Neural cell (in vitro differentiated cells): ENCODE data around the gene FTCD. TPM values are rescaled to one million over a fixed set of nuclear protein-coding genes. Genes with fewer than 3 reads are reported as not detected.

Source experiments
- H2AFZ ChIP-seq: fragments of 200-600, 300-800 bp; sonication (generic), shearing (Covaris generic); 2 replicates; pipeline ENCODE4 v1.6.0; 2014; ENCODE audit warnings: low read depth, mild to moderate bottlenecking, antibody characterized with exemption, low read length, moderate library complexity
- H3F3A ChIP-seq: fragments of 200-600 bp; shearing (Covaris generic); 2 replicates; pipeline ENCODE4 v1.6.1; 2016; ENCODE audit warnings: mild to moderate bottlenecking, moderate library complexity, mixed read lengths, antibody characterized with exemption, low read length; ENCODE audit not compliant: insufficient read depth, poor library complexity, severe bottlenecking
- H3K27ac ChIP-seq: fragments of 200-600, 300-800 bp; sonication (generic), shearing (Covaris generic); 2 replicates; pipeline ENCODE4 v1.5.1; 2014; ENCODE audit warnings: mild to moderate bottlenecking, low read length, moderate library complexity
- H3K27me3 ChIP-seq: fragments of 300-800, 200-600 bp; sonication (generic), shearing (Covaris generic); 2 replicates; pipeline ENCODE4 v1.6.0; 2014; ENCODE audit warnings: mild to moderate bottlenecking, low read depth, low read length, moderate library complexity; ENCODE audit not compliant: insufficient read depth
- H3K36me3 ChIP-seq: fragments of 300-800, 200-600 bp; sonication (generic), shearing (Covaris generic); 2 replicates; pipeline ENCODE4 v1.5.1; 2014; ENCODE audit warnings: mild to moderate bottlenecking, antibody characterized with exemption, low read length, moderate library complexity; ENCODE audit not compliant: insufficient read depth
- H3K4me2 ChIP-seq: fragments of 300-800, 200-600 bp; sonication (generic), shearing (Covaris generic); 2 replicates; pipeline ENCODE4 v1.6.0; 2014; ENCODE audit warnings: mild to moderate bottlenecking, low read length
- H3K4me3 ChIP-seq: fragments of 300-800, 200-600 bp; sonication (generic), shearing (Covaris generic); 2 replicates; pipeline ENCODE4 v1.5.1; 2014; ENCODE audit warnings: mild to moderate bottlenecking, low read length, moderate library complexity
- H3K79me2 ChIP-seq: fragments of 200-600 bp; shearing (Covaris generic); replicated peaks from 2 replicates; pipeline ENCODE4 v1.6.0; 2014; ENCODE audit warnings: mild to moderate bottlenecking, low read length, moderate library complexity; ENCODE audit not compliant: insufficient read depth
- H3K9ac ChIP-seq: fragments of 300-800, 200-600 bp; sonication (generic), shearing (Covaris generic); 2 replicates; pipeline ENCODE4 v1.6.1; 2016; ENCODE audit warnings: mild to moderate bottlenecking, low read length, mixed read lengths
- H3K9me2 ChIP-seq: fragments of 200-600 bp; shearing (Covaris generic); 2 replicates; pipeline ENCODE4 v1.6.1; 2016; ENCODE audit warnings: mild to moderate bottlenecking, low read length, mixed read lengths; ENCODE audit not compliant: insufficient read depth
- H3K9me3 ChIP-seq: fragments of 200-600, 300-800 bp; sonication (generic), shearing (Covaris generic); 2 replicates; pipeline ENCODE4 v1.6.1; 2016; ENCODE audit warnings: mild to moderate bottlenecking, mixed run types, low read length, moderate library complexity, mixed read lengths
- H4K20me1 ChIP-seq: fragments of 200-600 bp; shearing (Covaris generic); 2 replicates; pipeline ENCODE4 v1.6.1; 2016; ENCODE audit warnings: mild to moderate bottlenecking, mixed run types; ENCODE audit not compliant: insufficient read depth
- EP300 ChIP-seq: fragments of 450-650 bp; conservative IDR thresholded peaks from 2 replicates; pipeline ENCODE4 v1.6.1; 2014; ENCODE audit warnings: antibody characterized with exemption, mild to moderate bottlenecking, moderate library complexity; ENCODE audit not compliant: poor library complexity, severe bottlenecking
- EZH2 ChIP-seq: fragments of 200-600, 300-800 bp; shearing (Covaris generic), sonication (generic); IDR thresholded peaks from 2 replicates; pipeline ENCODE4 v1.6.1; 2014; ENCODE audit warnings: antibody characterized with exemption, low read length, borderline replicate concordance, mild to moderate bottlenecking; ENCODE audit not compliant: insufficient read depth, poor library complexity, severe bottlenecking
- MXI1 ChIP-seq: fragments of 450-650 bp; conservative IDR thresholded peaks from 2 replicates; pipeline ENCODE4 v1.6.1; 2014; ENCODE audit warnings: antibody characterized with exemption, mild to moderate bottlenecking; ENCODE audit not compliant: poor library complexity, severe bottlenecking
- POLR2AphosphoS5 ChIP-seq: IDR thresholded peaks from 2 replicates; pipeline ENCODE4 v1.6.1; 2012
- RAD21 ChIP-seq: fragments of 450-650 bp; conservative IDR thresholded peaks from 2 replicates; pipeline ENCODE4 v1.6.1; 2014; ENCODE audit warnings: antibody characterized with exemption, mild to moderate bottlenecking, moderate library complexity
- SMC3 ChIP-seq: fragments of 450-650 bp; conservative IDR thresholded peaks from 2 replicates; pipeline ENCODE4 v1.6.1; 2014; ENCODE audit warnings: antibody characterized with exemption, mild to moderate bottlenecking, moderate library complexity; ENCODE audit not compliant: poor library complexity
- TAF1 ChIP-seq: IDR thresholded peaks from 2 replicates; pipeline ENCODE4 v1.6.1; 2012; ENCODE audit warnings: low read depth
- polyA plus RNA-seq: library from polyadenylated mRNA; depleted of rRNA; stranded (reverse); fragments of >200 nt; gene quantifications from 2 replicates; pipeline ENCODE4 v1.2.3, GENCODE V29; 2014
- TF ChIP-seq, protein P1 (sequence below): IDR thresholded peaks from 2 replicates; pipeline ENCODE4 v1.6.1; 2012; ENCODE audit warnings: borderline replicate concordance
- TF ChIP-seq, protein P2 (sequence below): fragments of 450-650 bp; IDR thresholded peaks from 2 replicates; pipeline ENCODE4 v1.5.1; 2014; ENCODE audit warnings: antibody characterized with exemption, mild to moderate bottlenecking, moderate library complexity; ENCODE audit not compliant: poor library complexity, severe bottlenecking

The FTCD gene
- polyA plus RNA-seq, 1 donor from 2014 or later = 2.0 TPM

DNA sequence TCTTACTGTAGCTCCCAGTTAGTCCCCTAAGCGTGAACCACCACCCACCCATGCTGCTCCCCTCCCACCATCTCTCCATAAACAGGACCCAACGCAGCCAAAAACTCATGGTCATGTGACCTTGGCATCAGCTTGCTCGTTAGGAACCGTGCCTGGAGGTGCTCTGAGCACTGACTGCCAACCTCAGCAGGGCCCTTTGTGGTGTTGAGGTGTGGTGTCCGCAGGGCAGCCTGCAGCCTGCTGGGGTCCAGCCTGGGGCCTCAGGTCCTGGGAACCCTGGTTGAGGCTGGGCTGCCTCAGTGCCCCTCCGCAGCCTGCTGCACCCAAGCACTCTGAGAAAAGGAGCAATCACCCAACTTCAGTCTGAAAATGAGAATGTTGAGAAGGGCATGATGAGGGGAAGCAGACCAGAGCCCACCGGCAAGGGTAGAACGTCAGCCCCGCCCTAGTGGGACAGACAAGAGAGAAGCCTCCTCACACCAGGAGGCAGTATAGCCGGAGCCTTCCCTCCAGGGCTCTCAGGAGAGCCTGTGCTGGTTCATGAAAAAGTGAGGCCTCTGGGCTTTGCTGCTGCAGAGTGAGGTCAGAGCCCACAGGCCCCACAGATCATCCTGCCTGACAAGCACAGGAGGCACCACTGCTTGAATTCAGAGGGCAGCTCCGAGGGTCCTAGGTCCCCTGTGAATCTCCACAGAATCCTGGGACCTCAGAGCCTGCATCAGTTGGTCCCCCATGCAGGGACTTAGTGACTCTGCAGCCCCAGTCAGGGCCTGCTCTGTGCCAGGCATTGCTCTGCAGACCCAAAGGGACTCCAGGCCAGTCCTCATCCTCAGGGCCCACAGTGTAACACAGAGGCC is 62.3 kb downstream of the FTCD start:
- no peak overlapping the region for H2AFZ ChIP-seq
- no peaks in the 10 kb centered on the region for H3K9me3 ChIP-seq
- no peaks in the 10 kb centered on the region for H3K79me2 ChIP-seq
- no peaks in the 10 kb centered on the region for H3K36me3 ChIP-seq
- no peak overlapping the region for H3K4me3 ChIP-seq
- no peaks in the 10 kb centered on the region for H3F3A ChIP-seq
- no peak overlapping the region for H3K9ac ChIP-seq
- no peaks in the 10 kb centered on the region for H4K20me1 ChIP-seq
- H3K27me3 ChIP-seq = peaks cover 15% of the 10 kb centered on the region
- no peak for TF ChIP-seq SMC3
- no peak for TF ChIP-seq EZH2
- TF ChIP-seq, protein P1, sequence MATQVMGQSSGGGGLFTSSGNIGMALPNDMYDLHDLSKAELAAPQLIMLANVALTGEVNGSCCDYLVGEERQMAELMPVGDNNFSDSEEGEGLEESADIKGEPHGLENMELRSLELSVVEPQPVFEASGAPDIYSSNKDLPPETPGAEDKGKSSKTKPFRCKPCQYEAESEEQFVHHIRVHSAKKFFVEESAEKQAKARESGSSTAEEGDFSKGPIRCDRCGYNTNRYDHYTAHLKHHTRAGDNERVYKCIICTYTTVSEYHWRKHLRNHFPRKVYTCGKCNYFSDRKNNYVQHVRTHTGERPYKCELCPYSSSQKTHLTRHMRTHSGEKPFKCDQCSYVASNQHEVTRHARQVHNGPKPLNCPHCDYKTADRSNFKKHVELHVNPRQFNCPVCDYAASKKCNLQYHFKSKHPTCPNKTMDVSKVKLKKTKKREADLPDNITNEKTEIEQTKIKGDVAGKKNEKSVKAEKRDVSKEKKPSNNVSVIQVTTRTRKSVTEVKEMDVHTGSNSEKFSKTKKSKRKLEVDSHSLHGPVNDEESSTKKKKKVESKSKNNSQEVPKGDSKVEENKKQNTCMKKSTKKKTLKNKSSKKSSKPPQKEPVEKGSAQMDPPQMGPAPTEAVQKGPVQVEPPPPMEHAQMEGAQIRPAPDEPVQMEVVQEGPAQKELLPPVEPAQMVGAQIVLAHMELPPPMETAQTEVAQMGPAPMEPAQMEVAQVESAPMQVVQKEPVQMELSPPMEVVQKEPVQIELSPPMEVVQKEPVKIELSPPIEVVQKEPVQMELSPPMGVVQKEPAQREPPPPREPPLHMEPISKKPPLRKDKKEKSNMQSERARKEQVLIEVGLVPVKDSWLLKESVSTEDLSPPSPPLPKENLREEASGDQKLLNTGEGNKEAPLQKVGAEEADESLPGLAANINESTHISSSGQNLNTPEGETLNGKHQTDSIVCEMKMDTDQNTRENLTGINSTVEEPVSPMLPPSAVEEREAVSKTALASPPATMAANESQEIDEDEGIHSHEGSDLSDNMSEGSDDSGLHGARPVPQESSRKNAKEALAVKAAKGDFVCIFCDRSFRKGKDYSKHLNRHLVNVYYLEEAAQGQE = no peak
- no peak for TF ChIP-seq TAF1
- no peak for TF ChIP-seq EP300
- no peak for TF ChIP-seq POLR2AphosphoS5
- no peak for TF ChIP-seq MXI1
- no peak for TF ChIP-seq RAD21
- TF ChIP-seq, protein P2, sequence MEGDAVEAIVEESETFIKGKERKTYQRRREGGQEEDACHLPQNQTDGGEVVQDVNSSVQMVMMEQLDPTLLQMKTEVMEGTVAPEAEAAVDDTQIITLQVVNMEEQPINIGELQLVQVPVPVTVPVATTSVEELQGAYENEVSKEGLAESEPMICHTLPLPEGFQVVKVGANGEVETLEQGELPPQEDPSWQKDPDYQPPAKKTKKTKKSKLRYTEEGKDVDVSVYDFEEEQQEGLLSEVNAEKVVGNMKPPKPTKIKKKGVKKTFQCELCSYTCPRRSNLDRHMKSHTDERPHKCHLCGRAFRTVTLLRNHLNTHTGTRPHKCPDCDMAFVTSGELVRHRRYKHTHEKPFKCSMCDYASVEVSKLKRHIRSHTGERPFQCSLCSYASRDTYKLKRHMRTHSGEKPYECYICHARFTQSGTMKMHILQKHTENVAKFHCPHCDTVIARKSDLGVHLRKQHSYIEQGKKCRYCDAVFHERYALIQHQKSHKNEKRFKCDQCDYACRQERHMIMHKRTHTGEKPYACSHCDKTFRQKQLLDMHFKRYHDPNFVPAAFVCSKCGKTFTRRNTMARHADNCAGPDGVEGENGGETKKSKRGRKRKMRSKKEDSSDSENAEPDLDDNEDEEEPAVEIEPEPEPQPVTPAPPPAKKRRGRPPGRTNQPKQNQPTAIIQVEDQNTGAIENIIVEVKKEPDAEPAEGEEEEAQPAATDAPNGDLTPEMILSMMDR = no peak
- H3K9me2 ChIP-seq = no peaks in the 10 kb centered on the region
- no peak overlapping the region for H3K27ac ChIP-seq
- no peak overlapping the region for H3K4me2 ChIP-seq

DNA sequence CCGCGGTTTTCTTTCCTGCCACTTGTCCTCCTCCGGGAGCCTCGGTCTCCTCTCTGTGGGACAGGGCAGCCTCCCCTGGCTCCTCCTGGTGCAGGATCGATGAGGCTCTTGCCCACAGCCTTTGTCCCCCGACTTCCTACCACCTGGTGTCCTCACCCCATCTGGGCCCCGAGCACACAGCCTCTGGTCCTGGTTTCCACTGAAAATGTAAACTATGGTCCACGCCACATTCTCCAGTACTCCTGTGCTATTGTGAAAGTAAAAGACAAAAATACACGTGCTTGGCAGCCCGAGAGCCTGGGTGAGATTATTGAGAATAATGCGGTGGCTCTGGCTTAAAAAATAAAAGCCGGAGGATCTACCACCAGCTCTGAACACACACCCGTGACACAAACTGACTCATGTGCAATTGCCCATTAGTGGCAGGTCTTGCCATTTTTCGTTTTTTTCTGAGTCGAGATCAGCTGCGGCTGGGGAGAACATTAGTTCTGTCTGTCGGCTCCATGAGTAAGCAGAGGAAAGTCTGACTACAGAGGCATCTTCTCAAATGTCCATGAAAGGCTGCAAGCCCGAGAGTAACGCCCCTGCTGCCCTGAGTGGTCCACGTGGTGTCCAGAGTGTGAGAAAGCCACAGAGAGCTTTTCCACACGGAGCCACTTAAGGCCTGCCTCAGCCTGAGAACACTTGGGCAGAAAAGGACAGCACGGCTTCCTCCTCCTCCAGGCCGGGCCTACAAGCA is 63.2 kb downstream of the FTCD start:
- no peak overlapping the region for H3K9ac ChIP-seq

More for the DNA sequence above, 63.2 kb downstream of the FTCD start:
- TF ChIP-seq, protein P2 = no peak
- TF ChIP-seq, protein P1 = no peak
- H3K36me3 ChIP-seq = no peaks in the 10 kb centered on the region
- H4K20me1 ChIP-seq = no peaks in the 10 kb centered on the region
- peaks cover 6% of the 10 kb centered on the region for H3K27me3 ChIP-seq
- H3K9me2 ChIP-seq = no peaks in the 10 kb centered on the region
- H3K27ac ChIP-seq = no peak overlapping the region
- H3K4me2 ChIP-seq = no peak overlapping the region
- H3K79me2 ChIP-seq = no peaks in the 10 kb centered on the region
- no peak overlapping the region for H2AFZ ChIP-seq
- H3K4me3 ChIP-seq = no peak overlapping the region
- H3F3A ChIP-seq = no peaks in the 10 kb centered on the region
- H3K9me3 ChIP-seq = no peaks in the 10 kb centered on the region
